HG02840 (cell line): ENCODE measurements around the gene EDIL3.
"Not testable (repeated sequence)": the region's sequence is repeated elsewhere in the genome, so short reads cannot be mapped to it uniquely, and the experiment has no call there.

Experiments used
- ATAC-seq: cut with Tn5 transposase; IDR thresholded peaks from one replicate; pipeline ENCODE4 v1.9.1; 2021; ENCODE audit warnings: mild to moderate bottlenecking, moderate library complexity, moderate number of reproducible peaks; ENCODE audit not compliant: unreplicated experiment, low FRiP score

Gene EDIL3

DNA sequence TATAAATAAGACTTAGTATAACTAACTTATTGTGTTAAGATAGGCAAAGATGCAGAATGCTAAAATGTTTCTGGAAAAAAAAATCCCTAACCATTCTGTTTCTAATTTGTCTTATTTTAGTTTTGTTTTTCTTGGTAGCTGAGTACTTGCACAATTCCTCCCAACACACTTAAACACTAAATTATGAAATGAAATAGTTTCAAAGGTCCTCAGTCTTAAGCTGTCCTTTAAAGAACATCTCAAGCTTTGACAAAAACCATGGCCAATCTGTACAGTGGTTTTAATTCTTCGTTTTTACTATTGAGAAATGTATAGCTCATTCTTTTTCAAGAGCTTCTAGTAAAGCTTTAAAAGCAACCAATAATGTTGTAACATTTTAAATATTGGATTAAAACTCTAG is 171.5 kb downstream of the EDIL3 start:
- ATAC-seq, result no peak

DNA sequence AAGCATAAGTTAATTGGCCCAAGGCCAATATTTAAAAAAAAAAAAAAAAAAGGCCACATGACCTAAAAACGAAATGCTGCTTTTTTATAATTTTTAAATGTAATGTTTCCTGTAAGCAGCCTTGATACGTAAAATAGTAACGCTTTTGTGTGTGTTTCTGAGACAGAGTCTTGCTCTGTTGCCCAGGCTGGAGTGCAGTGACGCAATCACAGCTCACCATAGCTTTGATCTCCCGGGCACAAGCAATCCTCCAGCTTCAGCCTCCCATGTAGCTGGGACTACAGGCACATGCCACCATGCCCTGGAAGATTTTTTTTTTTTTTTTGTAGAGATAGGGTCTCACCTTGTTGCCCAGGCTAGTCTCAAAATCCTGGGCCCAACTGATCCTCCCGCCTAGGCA is 179.9 kb downstream of the EDIL3 start:
- no peak for ATAC-seq

DNA sequence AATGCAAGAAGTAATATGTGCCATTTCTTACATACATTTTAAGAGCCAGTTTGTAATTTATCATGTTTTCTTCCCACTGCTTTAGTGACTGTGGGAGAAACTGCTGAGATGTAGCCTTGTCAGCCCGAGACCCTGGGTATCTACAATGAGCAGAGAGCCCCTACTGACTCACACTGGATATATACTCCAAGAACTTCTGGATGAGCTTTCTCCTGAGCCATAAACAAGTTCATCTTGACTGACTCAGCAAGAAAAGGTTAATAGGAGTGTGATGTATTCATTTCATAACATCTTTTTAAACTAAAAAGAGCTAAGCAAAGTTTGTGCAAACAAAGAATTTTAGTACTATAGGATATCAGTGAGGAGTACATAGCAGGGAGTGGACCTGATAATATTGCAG is 182.5 kb downstream of the EDIL3 start:
- ATAC-seq, result no peak

DNA sequence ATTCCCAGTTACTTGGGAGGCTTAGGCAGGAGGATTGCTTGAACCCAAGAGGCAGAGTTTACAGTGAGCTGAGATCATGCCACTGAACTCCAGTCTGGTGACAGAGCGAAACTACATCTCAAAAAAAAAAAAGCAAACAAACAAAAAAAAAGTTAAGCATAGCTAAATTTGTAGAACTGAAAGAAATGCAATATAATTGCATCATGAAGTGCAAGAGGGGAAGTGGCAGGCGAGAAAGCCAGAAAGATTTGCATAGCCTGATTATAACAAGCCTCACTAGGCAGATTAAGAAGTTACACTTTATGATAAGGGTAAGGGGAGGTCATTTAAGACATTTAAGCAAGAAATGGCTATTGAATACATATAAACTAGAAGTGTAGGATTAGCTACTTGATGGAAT is 187.1 kb downstream of the EDIL3 start:
- no peak for ATAC-seq

DNA sequence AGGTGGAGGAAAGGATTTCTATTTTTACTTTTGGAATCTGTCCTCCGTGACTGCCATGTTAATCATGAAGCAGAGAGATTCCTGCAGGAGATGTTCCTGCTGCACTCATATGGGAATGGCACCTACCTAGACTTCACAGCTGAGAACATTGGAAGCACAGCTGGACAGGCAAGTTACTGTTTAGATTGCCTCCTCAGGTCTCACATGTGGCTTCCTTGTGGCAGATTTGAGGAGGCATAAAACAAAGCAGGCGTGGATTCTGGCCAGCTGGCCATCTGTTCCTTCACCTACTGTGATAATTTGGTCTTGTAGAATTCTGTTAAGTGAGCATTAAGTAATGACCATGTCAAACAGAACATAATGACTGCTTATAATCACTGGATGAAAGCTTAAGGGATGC is 193.4 kb downstream of the EDIL3 start:
- ATAC-seq, result no peak

DNA sequence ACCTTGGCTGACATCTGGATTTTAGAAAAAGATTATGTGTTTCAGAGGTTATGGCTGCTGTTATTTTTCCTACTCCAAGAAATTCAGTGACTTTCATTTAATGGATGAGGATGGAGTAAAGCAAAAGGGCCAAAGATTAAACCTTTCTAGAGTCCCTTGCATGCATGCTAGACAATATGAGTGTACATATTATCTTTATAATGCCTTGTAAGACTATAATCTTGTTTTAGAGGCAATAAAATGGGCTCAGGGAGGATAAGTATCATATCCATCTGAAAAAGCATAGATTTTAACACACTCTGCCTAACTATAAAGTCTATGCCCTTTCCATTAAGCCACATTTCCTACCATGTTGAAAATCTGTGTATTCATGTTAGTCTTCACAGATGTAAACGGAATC is 199.8 kb downstream of the EDIL3 start:
- ATAC-seq, result no peak

DNA sequence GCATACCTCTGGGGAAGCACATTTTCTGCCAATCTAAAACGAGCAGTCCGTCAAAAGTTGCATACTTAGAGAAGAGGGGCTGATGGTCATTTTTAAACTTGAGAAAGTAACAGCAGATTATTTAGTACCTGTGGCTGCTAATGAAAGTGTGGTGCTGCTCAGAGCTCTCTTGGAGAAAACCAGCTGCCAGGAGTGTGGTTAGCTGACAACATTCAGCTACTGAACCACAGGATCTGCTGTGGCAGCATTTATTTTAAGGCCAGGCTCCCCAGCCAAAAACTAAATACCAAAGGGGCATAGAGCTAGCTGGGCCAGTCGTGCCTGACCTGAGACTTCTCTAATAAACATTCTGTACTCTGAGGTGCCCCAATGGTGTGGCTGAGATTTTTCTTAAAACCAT is 203.6 kb downstream of the EDIL3 start:
- no peak for ATAC-seq

DNA sequence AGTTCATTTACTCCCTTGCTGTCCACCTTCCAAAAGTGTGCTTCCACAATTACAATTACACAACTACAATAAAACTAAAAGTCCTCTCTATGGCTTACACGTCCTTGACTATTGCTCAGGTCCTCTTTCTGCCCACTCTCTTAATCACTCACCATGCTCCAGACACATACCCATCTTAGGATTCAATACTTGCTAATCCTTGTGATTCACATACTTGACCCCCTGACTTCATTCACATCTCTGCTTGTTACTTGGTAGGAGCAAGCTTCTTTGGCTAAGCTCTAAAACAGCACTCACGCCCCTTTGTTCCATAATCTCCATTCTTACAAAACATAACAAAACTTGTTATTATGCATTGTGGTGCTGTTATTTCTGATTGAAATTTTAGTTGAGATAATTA is 215.8 kb downstream of the EDIL3 start:
- ATAC-seq, result no peak

DNA sequence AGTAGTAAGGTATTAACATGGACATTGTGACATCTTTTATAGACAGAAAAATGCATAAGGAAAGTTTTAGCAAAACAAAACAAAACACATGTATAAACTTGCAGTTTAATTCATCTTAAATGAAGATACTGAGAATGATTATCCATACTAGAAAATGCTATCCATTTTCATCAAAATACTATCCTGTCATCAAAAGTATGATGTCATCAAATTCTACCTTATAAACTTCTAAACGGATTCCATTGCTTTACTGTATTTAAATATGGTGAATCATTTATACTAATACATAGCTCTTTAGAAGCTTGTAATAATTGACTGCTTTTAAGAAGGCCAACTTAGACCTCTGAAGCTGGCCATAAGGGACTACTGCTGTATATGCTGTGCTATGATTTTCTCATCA is 221.0 kb downstream of the EDIL3 start:
- no peak for ATAC-seq

DNA sequence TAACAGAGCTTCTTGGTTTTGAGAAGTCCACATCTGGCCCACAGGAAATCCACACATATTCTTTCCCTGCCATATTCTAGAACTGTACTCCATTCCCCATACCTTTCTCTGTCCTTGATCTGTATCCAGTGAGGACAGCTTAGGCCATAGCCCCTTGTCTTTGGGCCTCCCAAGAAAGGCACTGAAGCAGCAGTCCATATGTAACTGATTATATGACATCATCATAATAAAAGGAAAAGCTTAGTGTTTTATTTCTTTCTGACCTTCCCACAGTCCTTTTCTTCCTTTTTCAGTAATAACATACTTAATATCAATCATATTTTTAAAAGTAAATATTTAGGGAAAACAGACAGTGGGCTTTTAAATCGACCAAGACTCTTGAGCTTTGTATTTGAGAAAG is 222.0 kb downstream of the EDIL3 start:
- ATAC-seq, result no peak

DNA sequence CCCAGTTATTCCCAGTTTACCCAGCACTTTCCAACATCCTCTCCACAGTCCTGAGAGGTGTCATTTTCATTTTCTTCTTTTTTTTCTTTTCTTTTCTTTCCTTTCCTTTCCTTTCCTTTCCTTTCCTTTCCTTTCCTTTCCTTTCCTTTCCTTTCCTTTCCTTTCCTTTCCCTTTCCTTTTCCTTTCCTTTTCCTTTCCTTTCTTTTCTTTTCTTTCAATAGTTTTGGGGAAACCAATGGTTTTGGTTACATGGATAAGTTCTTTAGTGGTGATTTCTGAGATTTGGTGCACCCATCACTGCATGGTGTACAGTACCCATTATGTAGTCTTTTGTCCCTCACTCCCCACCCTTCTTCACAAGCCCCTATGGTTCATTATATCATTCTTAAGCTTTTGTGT is 224.0 kb downstream of the EDIL3 start:
- not testable (repeated sequence) for ATAC-seq

DNA sequence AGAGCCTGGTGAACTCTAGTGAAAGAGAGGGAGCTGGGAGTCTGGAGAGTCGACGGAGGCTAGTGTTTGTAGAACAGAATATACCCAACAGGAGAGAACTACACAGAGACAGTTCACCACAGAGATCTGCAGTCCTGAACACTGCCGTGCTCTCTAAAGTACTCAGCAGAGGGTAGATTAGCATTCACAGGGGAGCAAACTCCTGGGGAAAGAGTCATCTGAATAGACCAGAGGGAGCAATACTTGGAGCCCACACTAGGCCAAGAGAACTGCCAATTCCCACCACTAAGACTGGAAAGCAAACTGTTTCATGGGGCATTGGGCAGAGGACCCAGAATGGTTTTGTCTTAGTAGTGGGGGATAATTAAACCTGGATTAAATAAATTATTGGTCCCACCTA is 235.6 kb downstream of the EDIL3 start:
- ATAC-seq, result no peak

DNA sequence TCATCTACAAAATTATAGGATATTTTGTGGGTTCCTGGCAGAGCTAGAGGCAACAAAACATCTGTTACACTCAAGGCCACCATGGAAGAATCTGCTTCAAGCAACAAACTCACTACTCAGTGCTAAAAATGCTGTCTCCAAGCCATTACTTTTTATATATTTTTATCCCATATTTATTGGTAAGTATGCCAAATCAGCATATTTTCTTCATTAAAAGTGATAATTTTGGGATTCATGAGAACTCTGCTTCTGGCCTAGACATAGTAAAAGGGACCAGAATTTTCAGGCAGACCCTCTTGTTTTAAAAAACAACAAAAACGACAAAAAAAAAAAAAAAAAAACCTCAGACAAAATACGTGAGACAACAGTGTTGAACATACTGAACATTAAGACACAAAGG is 236.0 kb downstream of the EDIL3 start:
- ATAC-seq, result no peak

DNA sequence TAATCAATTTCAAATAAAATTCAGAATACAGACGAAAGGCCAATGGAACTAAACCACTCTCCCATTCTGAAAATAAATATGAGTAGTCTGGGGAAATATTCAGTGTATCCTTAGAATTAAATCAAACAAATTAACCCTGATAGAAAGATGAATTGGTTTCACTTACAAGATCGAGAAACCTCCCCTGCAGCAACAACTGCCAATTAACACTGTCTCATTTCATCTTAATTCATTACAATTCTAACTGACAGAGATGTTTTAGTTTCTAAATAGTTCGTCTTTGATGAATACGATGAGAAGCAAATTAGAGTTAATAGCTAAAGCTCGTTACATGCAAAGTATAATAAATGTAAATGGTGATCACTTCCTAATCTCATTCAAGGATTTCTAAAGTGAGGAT is 247.1 kb downstream of the EDIL3 start:
- ATAC-seq, result no peak

DNA sequence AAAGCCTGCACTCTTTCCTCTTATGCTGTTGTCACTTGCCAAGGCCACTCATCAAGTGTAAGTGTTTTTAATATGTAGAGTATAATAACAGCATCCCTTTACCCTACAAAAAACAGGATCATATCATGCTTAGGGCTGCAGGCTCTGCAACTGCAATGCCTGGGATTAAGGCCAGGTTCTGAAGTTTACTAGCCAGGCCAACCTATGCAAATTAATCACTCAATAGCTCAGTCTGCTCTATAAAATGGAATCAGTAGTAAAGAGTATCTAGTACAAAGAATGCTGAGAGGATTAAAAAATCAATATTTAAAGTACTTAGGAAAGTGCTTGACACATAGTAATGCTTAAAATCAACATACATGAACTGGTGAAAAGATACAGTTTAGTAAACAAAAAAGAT is 253.3 kb downstream of the EDIL3 start:
- no peak for ATAC-seq

DNA sequence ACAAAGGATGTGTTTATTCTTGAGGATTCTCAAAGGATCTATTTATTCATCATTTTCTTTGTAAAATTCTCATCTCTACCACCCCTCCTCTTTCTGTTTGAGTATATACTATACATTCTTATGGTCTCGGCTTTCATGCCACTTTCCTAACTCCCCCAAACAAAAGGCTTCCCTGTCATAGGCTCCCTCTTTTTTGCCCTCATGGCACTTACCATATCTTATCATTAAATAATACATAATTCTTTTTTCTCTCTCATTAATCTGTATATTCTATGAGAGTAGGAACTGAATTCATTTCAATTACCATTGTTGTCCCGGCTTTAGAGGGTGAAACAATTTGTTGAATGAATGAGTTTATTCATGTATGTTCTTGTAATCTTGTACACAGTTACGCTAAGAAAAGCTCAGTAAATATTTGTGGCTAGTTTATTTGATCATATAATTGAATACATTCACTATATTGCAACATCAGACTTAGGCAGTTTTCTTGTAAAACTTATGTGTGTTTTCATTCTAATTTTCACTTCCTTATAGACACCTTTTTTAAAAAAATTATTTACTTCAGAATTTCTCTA is 254.6 kb downstream of the EDIL3 start:
- no peak for ATAC-seq

DNA sequence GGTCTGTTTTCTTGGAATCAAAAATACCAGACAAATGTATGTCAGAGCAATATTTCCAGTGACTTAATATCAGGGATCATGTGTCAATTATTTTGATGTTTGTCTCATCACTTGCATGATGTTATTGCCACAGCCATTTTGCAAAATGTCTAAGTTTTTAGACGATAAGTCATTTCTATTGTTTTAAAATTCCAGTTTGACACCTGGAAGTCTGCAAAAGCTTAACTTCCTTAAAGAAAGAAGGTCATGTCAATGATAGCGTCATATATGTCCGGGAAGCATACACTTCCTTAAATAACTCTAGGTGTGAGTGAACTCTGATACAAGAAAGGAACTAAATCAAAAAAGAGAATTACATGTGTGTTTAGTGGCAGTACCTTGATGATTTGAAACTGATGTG is 259.5 kb downstream of the EDIL3 start:
- ATAC-seq, result no peak

DNA sequence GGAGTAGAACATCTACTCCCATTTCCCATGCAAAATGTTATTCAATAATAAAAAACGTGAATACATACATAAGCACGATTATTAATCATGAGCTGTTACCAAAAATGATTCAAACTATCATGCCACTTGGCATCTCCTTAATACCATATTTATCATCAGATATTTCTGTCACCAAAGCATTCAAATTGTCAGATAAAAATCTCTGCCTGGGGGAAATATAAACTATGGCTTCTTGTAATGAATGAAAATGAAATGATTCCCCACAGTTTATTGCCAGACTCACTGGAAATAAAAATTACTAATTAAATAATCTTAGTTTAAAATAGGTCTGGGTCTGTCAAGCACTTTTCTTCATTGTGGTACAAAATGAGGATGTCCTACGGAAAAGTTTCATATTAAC is 265.4 kb downstream of the EDIL3 start:
- no peak for ATAC-seq

DNA sequence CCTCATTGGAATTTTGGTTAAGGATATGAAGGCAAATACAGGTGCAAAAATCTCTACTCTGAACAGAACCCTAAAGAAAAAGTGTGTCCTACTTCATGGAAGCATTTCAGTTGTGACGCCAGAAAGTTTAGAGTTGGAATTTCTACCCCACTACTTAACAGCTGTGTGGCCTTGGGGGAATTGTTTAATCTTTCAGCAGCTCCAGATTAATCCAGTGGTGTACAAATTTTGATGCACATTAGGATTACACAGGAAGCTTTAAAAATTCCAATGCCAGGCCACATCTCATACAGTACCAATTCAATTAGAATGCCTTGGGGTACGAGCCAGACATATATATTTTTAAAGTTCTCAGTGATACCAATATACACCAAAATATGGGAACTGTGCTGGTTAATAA is 266.1 kb downstream of the EDIL3 start:
- no peak for ATAC-seq

DNA sequence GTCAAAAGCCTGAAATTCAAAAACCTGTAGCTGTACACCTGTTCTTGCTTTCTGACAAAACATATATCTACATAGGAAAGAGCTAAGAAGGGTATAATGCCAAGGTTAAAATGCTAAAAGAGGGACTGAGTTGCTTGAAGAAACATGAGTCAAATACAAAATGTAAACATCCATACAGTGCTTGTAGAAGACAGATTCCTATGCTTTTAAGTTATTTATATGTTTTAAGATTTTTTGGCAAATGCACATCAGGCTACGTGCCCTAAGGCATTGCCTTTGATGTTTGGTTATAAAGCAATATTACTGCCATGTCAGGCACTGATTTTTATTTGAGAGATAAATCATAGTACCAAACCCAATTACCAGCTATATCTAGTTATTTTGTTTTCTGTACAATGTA is 269.0 kb downstream of the EDIL3 start:
- no peak for ATAC-seq

DNA sequence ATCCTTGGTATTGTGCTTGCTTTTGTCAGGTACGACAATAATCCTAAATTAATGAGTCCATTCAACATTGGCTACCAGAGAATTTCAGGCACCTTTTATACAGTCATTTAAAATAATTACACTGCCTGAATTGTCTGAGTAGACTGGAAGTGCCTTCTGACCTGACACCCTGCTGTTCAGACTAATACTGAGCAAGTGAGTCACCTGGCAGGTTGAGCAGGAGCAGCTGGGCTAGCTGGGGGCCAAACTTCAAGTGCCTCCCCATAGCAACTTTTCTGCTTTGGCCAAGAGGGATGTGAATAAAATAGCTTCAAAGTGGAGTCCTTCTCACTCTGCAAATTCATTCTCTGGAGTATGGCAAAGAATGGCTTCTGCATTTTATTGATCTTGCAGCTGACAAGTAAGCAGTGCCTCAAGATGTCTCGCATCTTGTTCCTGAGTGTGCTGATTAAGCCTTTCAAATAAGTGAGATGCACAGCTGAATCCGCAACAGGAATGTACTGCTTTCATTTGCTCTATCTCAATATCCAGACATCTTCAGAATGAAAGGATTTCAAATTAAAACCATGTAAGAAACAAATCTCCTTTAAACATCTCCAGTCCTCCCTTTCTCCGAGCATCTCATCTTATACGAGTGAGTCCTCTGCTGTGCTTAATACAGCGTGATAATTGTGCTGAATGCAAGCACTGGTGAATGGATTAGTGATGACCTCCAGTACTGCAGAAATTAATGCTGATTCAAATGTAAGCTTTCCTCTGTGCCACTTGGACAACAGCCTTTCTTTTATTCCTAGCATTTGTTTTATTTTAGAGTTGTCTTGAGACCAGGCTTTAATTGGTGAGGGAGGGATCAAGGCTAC is 271.2 kb downstream of the EDIL3 start:
- no peak for ATAC-seq

DNA sequence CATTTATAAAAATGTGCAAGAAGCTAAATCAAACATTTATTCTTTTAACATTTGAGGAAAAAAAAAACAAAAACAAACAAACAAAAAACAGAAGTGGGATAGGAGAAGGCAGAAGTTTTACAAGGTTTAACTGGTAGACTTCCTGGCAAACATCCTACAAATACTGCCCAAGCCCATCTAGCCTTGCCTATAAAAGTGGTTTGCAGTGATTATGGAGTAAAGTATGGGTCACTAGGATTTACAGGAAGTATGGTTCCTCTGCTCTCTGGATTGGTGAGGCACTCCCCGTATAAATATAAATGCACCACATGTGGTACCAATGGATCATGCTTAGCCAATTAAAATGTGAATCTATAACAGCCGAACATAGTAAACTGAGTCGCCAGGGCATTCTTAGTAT is 291.9 kb downstream of the EDIL3 start:
- no peak for ATAC-seq
